Activated T-cell treated with anti-CD3 and anti-CD28 coated beads for 48 hours (primary cell): ENCODE data around the gene PKIB.
"Not testable (repeated sequence)": the region's sequence is repeated elsewhere in the genome, so short reads cannot be mapped to it uniquely, and the experiment has no call there.

Experiments
- DNase-seq: peaks from one replicate; pipeline ENCODE4 v3.0.0-alpha.2; 2020; ENCODE audit warnings: low read depth

Gene PKIB

DNA sequence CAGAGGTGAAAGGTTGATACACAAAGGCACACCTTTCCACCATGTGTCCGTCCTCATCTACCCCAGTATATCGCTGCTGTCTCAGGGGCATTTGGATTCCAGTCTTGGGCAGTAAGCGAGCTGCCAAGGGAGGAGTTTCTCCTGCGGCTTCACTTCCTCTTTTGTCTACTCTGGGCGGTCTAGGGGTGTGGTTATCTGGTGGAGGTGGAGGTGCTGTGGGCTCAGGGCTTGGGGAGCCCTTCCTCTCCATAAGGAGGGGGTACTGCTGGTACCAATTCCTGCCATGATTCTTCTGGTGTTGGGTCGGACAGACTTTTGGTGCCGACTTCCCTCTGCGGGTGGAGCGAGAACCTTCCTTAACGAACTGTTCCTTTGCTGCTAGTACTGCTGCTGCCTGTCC is 137.4 kb downstream of the PKIB start:
- no peak for DNase-seq

DNA sequence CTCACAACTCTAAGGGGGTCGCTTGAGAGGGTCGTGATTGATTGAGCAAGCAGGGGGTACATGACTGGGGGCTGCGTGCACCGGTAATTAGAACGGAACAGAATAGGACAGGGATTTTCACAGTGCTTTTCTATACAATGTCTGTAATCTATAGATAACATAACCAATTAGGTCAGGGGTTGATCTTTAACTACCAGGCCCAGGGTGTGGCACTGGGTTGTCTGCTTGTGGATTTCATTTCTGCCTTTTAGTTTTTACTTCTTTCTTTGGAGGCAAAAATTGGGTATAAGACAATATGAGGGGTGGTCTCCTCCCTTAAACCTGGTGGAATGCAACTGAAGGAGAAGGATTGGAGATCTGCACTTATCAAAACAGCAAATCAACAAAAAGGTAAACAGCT is 138.7 kb downstream of the PKIB start:
- DNase-seq: not testable (repeated sequence)

DNA sequence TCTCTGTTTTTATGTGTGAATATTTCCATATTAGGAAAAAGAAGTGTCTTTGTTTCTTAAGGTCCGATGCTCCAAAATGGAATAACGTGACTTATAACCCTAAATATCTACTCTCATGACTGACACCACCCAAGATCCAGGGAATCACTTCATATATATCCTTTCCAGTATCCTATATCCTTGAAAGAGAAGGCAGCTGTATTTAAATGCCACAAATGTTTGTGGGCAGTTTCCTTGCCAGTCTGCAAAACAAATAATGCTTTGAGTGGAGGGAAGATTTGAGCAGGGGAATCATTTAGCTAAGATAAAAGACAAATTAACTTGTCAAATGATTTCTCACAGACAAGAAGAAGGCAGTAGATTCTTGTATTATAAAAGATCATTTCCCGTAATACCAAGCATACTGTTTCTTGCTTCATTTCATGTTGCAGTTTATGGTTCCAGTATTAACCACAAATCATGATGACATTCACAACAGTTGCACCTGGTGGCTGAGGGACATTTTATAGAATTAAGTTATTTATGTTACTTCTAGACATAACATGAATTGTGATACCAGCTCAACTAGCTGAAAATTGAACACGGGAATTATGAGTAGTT is 139.3 kb downstream of the PKIB start:
- DNase-seq: no peak

DNA sequence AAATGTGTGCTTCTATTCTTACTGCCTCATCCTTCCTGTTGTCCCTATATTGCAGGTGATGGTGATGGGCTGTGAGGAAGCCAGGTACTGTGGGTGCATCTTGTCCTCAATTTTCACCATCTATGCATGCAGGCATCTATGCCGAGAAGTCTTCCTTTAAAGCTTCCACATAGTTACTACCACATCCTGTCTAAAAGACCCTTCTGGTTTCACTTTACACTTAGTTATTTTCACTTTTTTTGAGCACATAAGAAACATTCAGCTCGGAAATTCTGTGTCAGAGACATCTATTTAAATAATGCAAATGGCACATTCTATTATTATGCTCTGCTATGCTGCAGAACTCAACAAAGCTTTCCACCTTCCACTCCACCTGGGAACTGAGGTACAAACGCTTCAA is 141.1 kb downstream of the PKIB start:
- DNase-seq: no peak

DNA sequence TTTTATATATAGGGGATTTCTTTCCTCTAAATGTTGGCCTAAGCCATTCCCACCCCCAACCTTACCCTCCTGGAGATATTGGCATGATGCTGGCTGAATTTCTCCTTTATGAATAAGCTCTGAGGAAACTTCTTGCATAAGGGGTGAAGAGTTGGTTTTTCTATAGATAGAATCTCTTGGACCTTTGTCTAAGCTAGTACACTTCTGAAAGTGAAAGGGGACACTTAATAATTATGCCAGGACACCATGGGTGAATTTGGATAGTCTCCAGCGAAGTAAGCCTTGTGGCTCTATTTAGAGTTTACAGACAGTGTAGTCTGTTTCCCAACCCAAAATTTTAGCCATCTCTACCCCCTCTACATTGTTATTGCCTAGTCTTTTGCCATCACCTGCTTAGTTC is 142.3 kb downstream of the PKIB start:
- no peak for DNase-seq

DNA sequence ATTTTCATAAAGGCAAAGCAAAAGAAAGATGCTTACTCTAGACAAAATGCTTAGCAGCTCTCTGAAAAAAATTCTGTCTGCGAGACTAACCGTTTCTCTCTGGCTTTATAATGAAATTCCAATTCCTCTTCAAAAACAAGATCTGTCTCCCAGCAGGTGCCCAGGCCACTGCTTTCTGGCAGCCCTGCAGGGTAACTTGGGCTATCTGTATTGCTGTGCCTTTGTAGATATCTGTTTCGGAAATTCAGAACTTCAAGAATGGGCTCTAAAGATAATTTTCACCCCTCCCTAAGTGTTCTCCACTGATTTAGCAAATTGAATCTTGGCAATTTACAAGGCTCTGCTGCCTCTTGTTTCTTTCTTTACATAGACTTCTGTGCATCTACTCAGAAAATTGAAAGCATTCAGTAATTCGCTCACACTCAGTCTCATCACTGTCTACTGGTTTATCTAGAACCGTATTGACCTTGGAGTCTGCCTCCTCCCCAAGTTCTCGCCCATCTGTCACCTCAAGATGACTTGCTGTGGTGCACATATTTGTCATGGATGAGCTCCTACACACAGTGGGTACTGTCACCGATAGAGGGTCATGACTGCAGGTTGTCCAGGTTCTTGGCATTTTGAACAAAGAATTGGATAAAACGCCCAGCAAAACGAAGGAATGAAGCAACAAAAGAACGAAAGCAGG is 142.9 kb downstream of the PKIB start:
- no peak for DNase-seq

DNA sequence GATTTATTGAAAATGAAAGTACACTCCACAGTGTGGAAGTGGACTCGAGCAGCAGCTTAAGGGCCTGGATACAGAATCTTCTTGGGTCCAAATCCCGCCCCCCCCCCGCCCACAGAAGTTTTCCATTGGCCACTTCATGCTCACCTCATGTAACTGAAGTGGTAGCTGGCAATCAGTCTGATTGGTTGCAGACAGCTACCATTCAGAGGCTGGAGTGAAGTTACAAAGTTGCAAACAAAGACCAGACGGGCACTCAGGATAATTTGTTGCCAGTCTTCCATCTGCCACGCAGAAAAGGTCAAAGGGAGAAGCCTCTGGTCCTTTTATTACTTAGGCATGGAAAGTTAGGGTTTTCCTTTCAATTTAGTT is 143.5 kb downstream of the PKIB start:
- DNase-seq: no peak

DNA sequence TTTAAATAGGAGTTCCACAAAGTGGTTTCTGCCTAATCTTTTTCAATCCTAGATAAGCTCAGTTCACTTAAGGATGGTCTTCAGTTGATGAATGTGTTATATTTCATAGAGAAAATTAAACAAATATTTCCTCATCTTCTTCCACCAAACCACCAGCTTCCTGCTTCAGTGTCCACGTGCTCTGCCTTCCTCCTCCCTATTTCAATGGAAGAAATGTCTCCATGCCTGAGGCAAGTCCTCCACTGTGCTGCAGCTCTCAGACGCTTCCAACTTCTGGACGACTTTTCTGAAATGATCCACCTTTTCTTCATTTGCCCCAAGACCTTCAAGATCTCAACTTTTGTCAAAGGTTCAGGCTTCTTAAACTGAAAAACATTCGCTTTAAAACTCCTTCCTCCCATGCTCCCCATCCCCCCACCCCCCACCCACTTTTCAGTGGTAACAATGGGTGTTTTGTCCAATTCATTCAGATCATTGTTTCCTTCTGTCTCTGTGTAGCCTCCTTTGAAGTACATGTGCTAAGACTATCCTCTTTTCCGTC is 144.1 kb downstream of the PKIB start:
- no peak for DNase-seq

DNA sequence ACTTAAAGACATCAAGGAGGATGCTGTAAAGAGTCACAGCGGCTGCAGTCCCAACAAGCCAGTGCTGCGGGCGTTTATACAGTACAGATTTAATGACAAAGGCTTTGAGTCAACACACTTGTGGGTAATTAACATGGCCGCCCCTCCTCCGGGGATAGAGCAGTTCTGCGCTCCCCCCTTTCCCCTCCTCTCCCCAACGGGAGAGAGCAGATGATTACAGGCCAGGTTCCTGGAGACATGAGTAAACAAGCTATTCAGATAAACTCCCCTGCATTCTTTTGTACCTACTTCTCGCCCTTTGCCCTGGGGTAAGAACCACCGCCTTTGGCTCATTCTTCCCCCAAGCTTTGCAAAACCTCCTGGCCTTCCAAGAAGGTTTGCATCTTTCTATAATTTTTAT is 145.7 kb downstream of the PKIB start:
- DNase-seq: no peak

DNA sequence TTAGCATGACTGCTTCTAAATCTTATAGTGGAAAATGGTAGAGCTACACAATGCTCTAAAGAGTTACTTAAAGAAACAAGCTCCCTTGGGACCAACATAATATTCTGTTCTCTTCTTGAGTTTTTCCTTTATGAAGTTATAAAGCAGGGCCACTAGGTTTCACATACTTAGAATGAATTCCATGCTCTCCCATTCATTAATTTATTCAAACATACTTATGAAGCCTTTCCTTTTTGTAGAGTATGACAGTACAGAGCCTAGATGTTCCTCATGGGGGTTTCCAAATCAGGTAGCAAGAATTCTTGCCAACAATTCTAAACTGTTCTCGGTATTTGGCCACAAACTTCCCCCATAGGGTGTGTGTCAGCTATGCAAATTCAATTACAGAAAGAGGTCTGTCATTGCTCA is 148.7 kb downstream of the PKIB start:
- no peak for DNase-seq

DNA sequence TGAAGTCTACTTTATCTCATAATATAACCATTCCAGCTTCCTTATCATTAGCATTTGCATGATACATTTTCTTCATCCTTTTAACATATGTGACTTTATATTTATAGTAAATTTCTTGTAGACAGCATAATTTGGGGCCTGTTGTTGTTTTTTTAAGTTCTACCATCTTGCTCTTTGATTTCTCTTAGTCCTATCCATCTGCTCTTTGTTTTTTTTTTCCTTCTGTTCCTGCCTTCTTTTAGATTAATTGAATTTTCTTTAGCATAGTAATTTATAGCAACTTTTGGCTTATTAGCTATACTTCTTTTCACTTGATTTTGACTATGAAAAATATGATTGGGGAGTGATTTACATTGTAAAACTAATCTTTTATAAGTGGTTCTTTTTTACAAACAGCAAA is 150.1 kb downstream of the PKIB start:
- DNase-seq: no peak

DNA sequence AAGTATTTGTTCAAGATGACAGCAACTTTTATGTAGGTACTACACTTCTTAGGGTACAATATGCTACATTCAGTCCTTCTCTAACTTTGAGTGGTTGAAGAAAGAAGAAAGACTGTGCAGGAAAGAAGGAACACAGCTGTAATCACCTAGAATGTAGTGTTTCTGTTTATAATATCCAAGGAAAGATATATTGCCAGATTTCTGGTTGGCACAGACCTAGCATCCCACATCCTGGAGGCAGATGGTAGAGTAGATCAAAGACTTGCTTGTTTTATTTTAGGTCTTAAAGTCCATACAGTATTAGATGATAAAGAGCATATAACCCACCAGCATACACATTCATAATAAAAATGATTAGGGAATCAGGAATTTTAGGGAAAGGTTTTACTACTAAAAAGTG is 156.1 kb downstream of the PKIB start:
- DNase-seq: no peak

DNA sequence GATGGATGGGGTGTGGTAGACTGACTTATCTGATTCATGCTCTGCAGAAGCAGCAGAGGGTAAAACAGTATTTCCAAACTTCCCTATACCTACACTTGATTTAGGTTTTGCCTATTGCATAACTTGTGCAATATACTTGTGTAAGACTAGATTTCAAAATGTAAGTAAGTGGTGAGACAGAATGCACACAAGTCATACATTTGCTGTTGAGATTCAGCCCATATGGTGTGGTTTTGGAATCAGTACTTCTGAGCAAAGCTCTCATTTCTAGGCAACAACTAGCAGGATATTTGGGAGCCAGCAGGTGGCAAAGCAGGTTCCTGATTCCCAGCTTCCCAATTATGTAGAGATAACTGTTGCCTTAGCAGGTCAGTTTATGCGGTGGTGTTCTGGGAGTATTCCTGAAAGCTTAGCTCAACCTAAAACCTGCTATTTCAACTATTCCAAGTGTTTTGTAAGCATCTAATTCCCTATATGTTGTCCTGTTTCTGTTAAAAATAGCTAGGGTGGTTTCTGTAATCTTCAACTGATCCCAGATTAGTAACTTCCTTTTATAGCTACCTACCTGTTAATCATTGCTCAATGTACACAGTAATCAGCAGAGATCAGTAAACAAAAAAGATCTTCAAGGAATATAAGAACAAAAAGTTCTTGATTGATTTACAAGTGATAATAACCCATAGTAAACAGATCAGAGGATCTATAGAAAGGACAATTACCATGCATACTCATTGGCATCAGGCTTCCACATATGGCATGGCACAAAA is 160.8 kb downstream of the PKIB start:
- no peak for DNase-seq

DNA sequence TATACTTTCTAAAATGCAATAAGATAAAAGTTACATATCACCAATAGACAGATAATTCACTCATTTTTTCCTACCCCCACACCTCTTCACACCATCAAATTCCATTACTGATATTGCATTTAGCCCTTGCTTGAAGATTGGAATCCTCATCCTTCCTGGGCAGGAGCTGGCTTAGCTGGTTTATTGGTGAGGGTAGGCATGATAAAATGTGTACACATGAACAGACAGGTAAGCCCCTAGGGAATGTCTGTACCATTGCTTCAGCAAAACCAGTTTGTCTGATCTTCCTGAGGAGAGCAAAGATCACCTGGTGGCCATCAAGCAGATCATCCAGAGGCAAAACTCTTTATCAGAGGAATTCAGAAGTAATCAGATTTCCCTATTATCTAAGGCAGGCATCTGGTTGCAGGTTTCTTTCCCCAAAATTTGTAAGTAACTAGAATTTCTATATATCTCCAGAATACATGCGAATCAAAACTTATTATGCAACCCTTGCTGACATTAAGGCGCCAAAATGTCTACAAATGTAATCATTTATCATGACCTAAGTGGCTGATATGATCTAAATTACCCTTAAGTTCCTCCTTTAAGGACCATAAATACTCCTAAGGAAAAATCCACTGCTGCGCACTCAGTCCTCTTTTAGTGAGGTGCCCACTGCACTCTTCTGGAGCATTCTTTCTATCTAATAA is 162.7 kb downstream of the PKIB start:
- DNase-seq: no peak
